SK-N-SH (cell line): Measurements from ENCODE around the gene SQOR.

ENCODE experiments used
- EP300 ChIP-seq, 2 experiments: IDR thresholded peaks; 2 replicates each; pipeline versions ENCODE4 v1.4.0 to v1.6.1; 2012; ENCODE audit warnings: borderline replicate concordance in 1 of 2, low read depth in 1 of 2, low read length in 1 of 2
- EZH2phosphoT487 ChIP-seq: fragments of 200-600 bp; sonication (generic); IDR thresholded peaks from 2 replicates; pipeline ENCODE4 v1.6.1; 2017; ENCODE audit warnings: low read depth, mixed run types, mild to moderate bottlenecking, antibody characterized with exemption, moderate library complexity, borderline replicate concordance
- FOXM1 ChIP-seq: IDR thresholded peaks from 2 replicates; pipeline ENCODE4 v1.4.0; 2012; ENCODE audit warnings: low read depth, mild to moderate bottlenecking
- GATA2 ChIP-seq: sonication (generic); formaldehyde crosslinking; IDR thresholded peaks from 2 replicates; pipeline ENCODE4 v1.5.0; 2020; ENCODE audit warnings: mild to moderate bottlenecking, missing genetic modification reagents
- RCOR1 ChIP-seq: fragments of 150-350 bp; IDR thresholded peaks from 2 replicates; pipeline ENCODE4 v1.6.1; 2017; ENCODE audit warnings: antibody characterized with exemption, low read length
- RFX5 ChIP-seq: IDR thresholded peaks from 2 replicates; pipeline ENCODE4 v1.6.1; 2012; ENCODE audit warnings: mild to moderate bottlenecking, improper control_type of control experiment, low read length
- RXRA ChIP-seq: IDR thresholded peaks from 2 replicates; pipeline ENCODE4 v1.4.0; 2012; ENCODE audit warnings: low read depth, mild to moderate bottlenecking, borderline replicate concordance
- TAF1 ChIP-seq: IDR thresholded peaks from 2 replicates; pipeline ENCODE4 v1.6.1; 2012; ENCODE audit warnings: low read depth, mild to moderate bottlenecking, low read length, moderate library complexity, borderline replicate concordance
- TF ChIP-seq, protein P1 (sequence below): IDR thresholded peaks from 2 replicates; pipeline ENCODE4 v1.4.0; 2012; ENCODE audit warnings: low read depth, borderline replicate concordance
- TF ChIP-seq, protein P2 (sequence below): fragments of 200-600 bp; sonication (generic); IDR thresholded peaks from 2 replicates; pipeline ENCODE4 v1.6.1; 2017; ENCODE audit warnings: antibody characterized with exemption, mild to moderate bottlenecking, moderate library complexity
- TF ChIP-seq, protein P3 (sequence below): IDR thresholded peaks from 2 replicates; pipeline ENCODE4 v1.4.0; 2012; ENCODE audit warnings: low read depth, borderline replicate concordance

DNA sequence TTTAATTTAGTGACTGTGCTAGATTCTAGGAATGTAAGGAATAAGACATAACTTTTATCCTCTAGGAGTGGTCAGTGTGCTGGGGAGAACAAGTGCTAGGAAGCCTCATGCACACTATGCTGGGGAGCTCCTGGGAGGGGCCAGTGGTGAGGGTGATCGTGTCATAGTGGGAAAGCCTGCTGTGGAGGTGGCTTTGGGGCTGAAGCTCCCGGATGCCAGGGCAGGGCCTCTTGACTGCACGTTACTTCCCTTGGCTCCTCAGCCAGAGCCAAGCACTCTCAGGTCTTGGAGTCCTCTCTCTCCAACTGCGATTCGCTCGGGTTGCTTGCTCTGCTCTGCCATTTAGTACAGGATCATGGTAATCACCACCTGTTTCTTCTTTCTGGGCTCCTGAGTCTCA, 33.6 kb downstream of the SQOR start:
- TF ChIP-seq, protein P1, sequence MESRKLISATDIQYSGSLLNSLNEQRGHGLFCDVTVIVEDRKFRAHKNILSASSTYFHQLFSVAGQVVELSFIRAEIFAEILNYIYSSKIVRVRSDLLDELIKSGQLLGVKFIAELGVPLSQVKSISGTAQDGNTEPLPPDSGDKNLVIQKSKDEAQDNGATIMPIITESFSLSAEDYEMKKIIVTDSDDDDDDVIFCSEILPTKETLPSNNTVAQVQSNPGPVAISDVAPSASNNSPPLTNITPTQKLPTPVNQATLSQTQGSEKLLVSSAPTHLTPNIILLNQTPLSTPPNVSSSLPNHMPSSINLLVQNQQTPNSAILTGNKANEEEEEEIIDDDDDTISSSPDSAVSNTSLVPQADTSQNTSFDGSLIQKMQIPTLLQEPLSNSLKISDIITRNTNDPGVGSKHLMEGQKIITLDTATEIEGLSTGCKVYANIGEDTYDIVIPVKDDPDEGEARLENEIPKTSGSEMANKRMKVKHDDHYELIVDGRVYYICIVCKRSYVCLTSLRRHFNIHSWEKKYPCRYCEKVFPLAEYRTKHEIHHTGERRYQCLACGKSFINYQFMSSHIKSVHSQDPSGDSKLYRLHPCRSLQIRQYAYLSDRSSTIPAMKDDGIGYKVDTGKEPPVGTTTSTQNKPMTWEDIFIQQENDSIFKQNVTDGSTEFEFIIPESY: no peak
- no peak for TF ChIP-seq GATA2 (CRISPR knock-in tag)
- TF ChIP-seq RCOR1: no peak
- TF ChIP-seq EP300 (IDR thresholded peaks at IDR 0.05; ENCODE audit: borderline replicate concordance in 1 of 2, low read depth in 1 of 2, low read length in 1 of 2): no peak
- TF ChIP-seq, protein P2, sequence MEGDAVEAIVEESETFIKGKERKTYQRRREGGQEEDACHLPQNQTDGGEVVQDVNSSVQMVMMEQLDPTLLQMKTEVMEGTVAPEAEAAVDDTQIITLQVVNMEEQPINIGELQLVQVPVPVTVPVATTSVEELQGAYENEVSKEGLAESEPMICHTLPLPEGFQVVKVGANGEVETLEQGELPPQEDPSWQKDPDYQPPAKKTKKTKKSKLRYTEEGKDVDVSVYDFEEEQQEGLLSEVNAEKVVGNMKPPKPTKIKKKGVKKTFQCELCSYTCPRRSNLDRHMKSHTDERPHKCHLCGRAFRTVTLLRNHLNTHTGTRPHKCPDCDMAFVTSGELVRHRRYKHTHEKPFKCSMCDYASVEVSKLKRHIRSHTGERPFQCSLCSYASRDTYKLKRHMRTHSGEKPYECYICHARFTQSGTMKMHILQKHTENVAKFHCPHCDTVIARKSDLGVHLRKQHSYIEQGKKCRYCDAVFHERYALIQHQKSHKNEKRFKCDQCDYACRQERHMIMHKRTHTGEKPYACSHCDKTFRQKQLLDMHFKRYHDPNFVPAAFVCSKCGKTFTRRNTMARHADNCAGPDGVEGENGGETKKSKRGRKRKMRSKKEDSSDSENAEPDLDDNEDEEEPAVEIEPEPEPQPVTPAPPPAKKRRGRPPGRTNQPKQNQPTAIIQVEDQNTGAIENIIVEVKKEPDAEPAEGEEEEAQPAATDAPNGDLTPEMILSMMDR: no peak
- no peak for TF ChIP-seq TAF1
- TF ChIP-seq EZH2phosphoT487: no peak
- TF ChIP-seq, protein P3, sequence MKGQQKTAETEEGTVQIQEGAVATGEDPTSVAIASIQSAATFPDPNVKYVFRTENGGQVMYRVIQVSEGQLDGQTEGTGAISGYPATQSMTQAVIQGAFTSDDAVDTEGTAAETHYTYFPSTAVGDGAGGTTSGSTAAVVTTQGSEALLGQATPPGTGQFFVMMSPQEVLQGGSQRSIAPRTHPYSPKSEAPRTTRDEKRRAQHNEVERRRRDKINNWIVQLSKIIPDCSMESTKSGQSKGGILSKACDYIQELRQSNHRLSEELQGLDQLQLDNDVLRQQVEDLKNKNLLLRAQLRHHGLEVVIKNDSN: no peak
- TF ChIP-seq RFX5: no peak
- TF ChIP-seq RXRA: no peak
- TF ChIP-seq FOXM1: no peak
